NCI-H2196 treated with DMSO at 0.1 percent for 48 hours (cell line): ENCODE measurements around the gene ZNF775.
A peak's percentile ranks its signal among the peaks of the same experiment; 100 is the strongest.

Experiments
- DNase-seq: peaks from one replicate; lab custom pipeline; 2025; ENCODE audit not compliant: unreplicated experiment; lab: John Stamatoyannopoulos, UW

Gene ZNF775

GRCh38 chr7:150400788-150401423 lies 21.8 kb downstream of the ZNF775 start:
- DNase-seq: no peak

GRCh38 chr7:150401424-150401790 lies 22.3 kb downstream of the ZNF775 start:
- DNase-seq: no peak

GRCh38 chr7:150401861-150402631 lies 22.9 kb downstream of the ZNF775 start:
- no peak for DNase-seq

GRCh38 chr7:150402671-150403321 lies 23.7 kb downstream of the ZNF775 start:
- no peak for DNase-seq

- no peak for DNase-seq
Observed at GRCh38 chr7:150403376-150404171, 24.4 kb downstream of the ZNF775 start.

GRCh38 chr7:150404172-150404804 lies 25.2 kb downstream of the ZNF775 start:
- no peak for DNase-seq

GRCh38 chr7:150404805-150405583 lies 25.9 kb downstream of the ZNF775 start:
- DNase-seq: peak; percentile 61

GRCh38 chr7:150405584-150406311 lies 26.6 kb downstream of the ZNF775 start:
- no peak for DNase-seq

GRCh38 chr7:150406312-150406566 lies 27.1 kb downstream of the ZNF775 start:
- no peak for DNase-seq

- no peak for DNase-seq
Observed at GRCh38 chr7:150406567-150407421, 27.7 kb downstream of the ZNF775 start.

- DNase-seq: no peak
Observed at GRCh38 chr7:150407588-150408392, 28.7 kb downstream of the ZNF775 start.

- no peak for DNase-seq
Observed at GRCh38 chr7:150408393-150409299, 29.5 kb downstream of the ZNF775 start.

- no peak for DNase-seq
Observed at GRCh38 chr7:150409300-150410030, 30.3 kb downstream of the ZNF775 start.

GRCh38 chr7:150410131-150410530 lies 31.0 kb downstream of the ZNF775 start:
- DNase-seq: no peak

GRCh38 chr7:150410680-150411346 lies 31.7 kb downstream of the ZNF775 start:
- DNase-seq: no peak

- no peak for DNase-seq
Observed at GRCh38 chr7:150411606-150412005, 32.5 kb downstream of the ZNF775 start.
